Hepatocyte (in vitro differentiated cells): ENCODE results near the gene SPINK8.

Source experiments
- EZH2 ChIP-seq: fragments of 200-600 bp; sonication (generic); IDR thresholded peaks from 2 replicates; pipeline ENCODE4 v1.6.1; 2016; ENCODE audit warnings: antibody characterized with exemption, mild to moderate bottlenecking, borderline replicate concordance
- EZH2phosphoT487 ChIP-seq: fragments of 200-600 bp; sonication (generic); IDR thresholded peaks from one replicate; pipeline ENCODE4 v1.6.1; 2018; ENCODE audit warnings: antibody characterized with exemption, mild to moderate bottlenecking, low read depth, moderate library complexity; ENCODE audit not compliant: unreplicated experiment, severe bottlenecking
- TF ChIP-seq, protein P1 (sequence below): fragments of 200-600 bp; sonication (generic); IDR thresholded peaks from 2 replicates; pipeline ENCODE4 v1.5.1; 2016; ENCODE audit warnings: antibody characterized with exemption, mild to moderate bottlenecking; ENCODE audit not compliant: poor library complexity

DNA sequence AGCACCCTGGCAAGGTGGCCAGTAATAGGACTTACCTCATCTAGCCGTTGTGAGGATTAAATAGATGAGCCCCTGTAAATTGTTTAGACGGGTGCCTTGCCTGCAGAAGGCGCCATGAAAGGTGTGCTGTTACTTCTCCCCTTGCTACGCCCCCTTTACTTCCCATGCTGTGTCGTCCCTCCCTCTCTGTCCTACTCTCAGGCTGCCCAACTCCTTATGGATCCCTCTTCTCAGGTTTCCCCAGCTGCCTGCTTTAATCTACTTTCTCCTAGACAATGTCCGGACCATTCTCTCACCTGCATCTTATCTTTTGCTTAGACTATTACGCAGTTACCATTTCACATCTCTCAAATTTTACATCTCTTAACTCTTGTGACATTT lies 36.9 kb upstream of the SPINK8 start:
- TF ChIP-seq, protein P1, sequence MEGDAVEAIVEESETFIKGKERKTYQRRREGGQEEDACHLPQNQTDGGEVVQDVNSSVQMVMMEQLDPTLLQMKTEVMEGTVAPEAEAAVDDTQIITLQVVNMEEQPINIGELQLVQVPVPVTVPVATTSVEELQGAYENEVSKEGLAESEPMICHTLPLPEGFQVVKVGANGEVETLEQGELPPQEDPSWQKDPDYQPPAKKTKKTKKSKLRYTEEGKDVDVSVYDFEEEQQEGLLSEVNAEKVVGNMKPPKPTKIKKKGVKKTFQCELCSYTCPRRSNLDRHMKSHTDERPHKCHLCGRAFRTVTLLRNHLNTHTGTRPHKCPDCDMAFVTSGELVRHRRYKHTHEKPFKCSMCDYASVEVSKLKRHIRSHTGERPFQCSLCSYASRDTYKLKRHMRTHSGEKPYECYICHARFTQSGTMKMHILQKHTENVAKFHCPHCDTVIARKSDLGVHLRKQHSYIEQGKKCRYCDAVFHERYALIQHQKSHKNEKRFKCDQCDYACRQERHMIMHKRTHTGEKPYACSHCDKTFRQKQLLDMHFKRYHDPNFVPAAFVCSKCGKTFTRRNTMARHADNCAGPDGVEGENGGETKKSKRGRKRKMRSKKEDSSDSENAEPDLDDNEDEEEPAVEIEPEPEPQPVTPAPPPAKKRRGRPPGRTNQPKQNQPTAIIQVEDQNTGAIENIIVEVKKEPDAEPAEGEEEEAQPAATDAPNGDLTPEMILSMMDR, result no peak
- TF ChIP-seq EZH2phosphoT487 (no peak), EZH2 (no peak)
